Endothelial cell of umbilical vein (primary cell): Measurements from ENCODE around the gene RSKR. TPM values are rescaled to one million over a fixed set of nuclear protein-coding genes. Genes with fewer than 3 reads are reported as not detected.

ENCODE experiments used
- BruUV-seq: library from RNA; stranded (reverse); fragments of 400-500 nt; replicated peaks from 2 replicates; lab custom pipeline; 2021; lab: Mats Ljungman, UMichigan
- CTCF ChIA-PET: fragments of 300-600, 350-600 bp; sonication (Branson Sonifier 250); formaldehyde crosslinking; loops from one replicate; lab custom pipeline; 2021; ENCODE audit warnings: antibody characterized with exemption, inconsistent platforms; lab: Charles Lee
- POLR2A ChIA-PET: fragments of 300-600, 350-600 bp; sonication (Branson Sonifier 250); formaldehyde crosslinking; loops from one replicate; lab custom pipeline; 2021; ENCODE audit warnings: antibody characterized with exemption, inconsistent platforms; lab: Charles Lee
- DNase-seq: peaks from one replicate; pipeline ENCODE4 v3.0.0-alpha.2; 2011; ENCODE audit warnings: low read depth, low spot score
- FAIRE-seq: peaks from 2 replicates; lab custom pipeline; 2011; peaks lifted over from hg19 to GRCh38; lab: Jason Lieb, UNC
- H2AFZ ChIP-seq: 2 replicates; pipeline ENCODE4 v1.6.0; 2012; ENCODE audit warnings: low read depth, low read length, control low read depth, inconsistent platforms
- H3K27ac ChIP-seq: 2 replicates; pipeline ENCODE4 v1.5.1; 2011; ENCODE audit warnings: low read depth, mild to moderate bottlenecking, control low read depth, low read length, moderate library complexity; ENCODE audit not compliant: insufficient read depth
- H3K27me3 ChIP-seq, 2 experiments: 2 replicates each; pipeline versions ENCODE4 v1.6.0 to v1.6.1; 2011; ENCODE audit warnings: low read length in 2 of 2, mixed read lengths in 1 of 2; ENCODE audit not compliant: control insufficient read depth in 2 of 2, insufficient read depth in 2 of 2
- H3K36me3 ChIP-seq, 2 experiments: 2 replicates in 1 of 2; 3 replicates in 1 of 2; pipeline ENCODE4 v1.5.1; 2011; ENCODE audit warnings: low read length in 2 of 2, mild to moderate bottlenecking in 1 of 2, moderate library complexity in 1 of 2; ENCODE audit not compliant: control insufficient read depth in 2 of 2, insufficient read depth in 2 of 2; ENCODE audit errors: extremely low read depth in 1 of 2
- H3K4me1 ChIP-seq: 3 replicates; pipeline ENCODE4 v1.5.1; 2011; ENCODE audit warnings: mild to moderate bottlenecking, low read length; ENCODE audit not compliant: control insufficient read depth, insufficient read depth; ENCODE audit errors: extremely low read depth
- H3K4me2 ChIP-seq: 2 replicates; pipeline ENCODE4 v1.6.1; 2011; ENCODE audit warnings: low read length, control low read depth, mixed read lengths; ENCODE audit not compliant: insufficient read depth
- H3K4me3 ChIP-seq, 3 experiments: fragments of 200-600 bp in 1 of 3; sonication (generic), shearing (Covaris generic) in 1 of 3; replicated peaks in 1 of 3; 2 replicates each; pipeline ENCODE4 v1.5.1; 2011 to 2016; ENCODE audit warnings: control low read depth in 3 of 3, low read length in 3 of 3, mild to moderate bottlenecking in 2 of 3, inconsistent platforms in 1 of 3, low read depth in 1 of 3, moderate library complexity in 1 of 3; ENCODE audit not compliant: insufficient read depth in 1 of 3
- H3K79me2 ChIP-seq: 2 replicates; pipeline ENCODE4 v1.6.0; 2012; ENCODE audit warnings: low read length, inconsistent platforms; ENCODE audit not compliant: control insufficient read depth, insufficient read depth
- H3K9ac ChIP-seq: replicated peaks from 2 replicates; pipeline ENCODE3; 2011; ENCODE audit warnings: low read length, control low read depth; ENCODE audit not compliant: insufficient read depth; ENCODE audit errors: extremely low read depth
- H3K9me1 ChIP-seq: replicated peaks from 3 replicates; pipeline ENCODE4 v1.6.0; 2011; ENCODE audit warnings: mild to moderate bottlenecking, low read length; ENCODE audit not compliant: control insufficient read depth, insufficient read depth; ENCODE audit errors: extremely low read depth
- H3K9me3 ChIP-seq: replicated peaks from 2 replicates; pipeline ENCODE4 v1.5.1; 2012; ENCODE audit warnings: low read length, inconsistent platforms; ENCODE audit not compliant: control insufficient read depth, insufficient read depth
- H4K20me1 ChIP-seq: replicated peaks from 2 replicates; pipeline ENCODE3; 2011; ENCODE audit warnings: mild to moderate bottlenecking, low read length; ENCODE audit not compliant: control insufficient read depth, insufficient read depth; ENCODE audit errors: extremely low read depth
- CTCF ChIP-seq, 2 donors: IDR thresholded peaks; 1 replicate in 1 of 2; 2 replicates in 1 of 2; pipeline ENCODE4 v1.5.1; 2011; ENCODE audit warnings: low read length in 2 of 2, mild to moderate bottlenecking in 2 of 2, moderate library complexity in 2 of 2, control low read depth in 1 of 2, inconsistent platforms in 1 of 2, low read depth in 1 of 2; ENCODE audit not compliant: insufficient read depth in 1 of 2; ENCODE audit errors: extremely low read depth in 1 of 2
- EZH2 ChIP-seq: IDR thresholded peaks from 2 replicates; pipeline ENCODE4 v1.6.1; 2012; ENCODE audit warnings: borderline replicate concordance, low read depth, mild to moderate bottlenecking, moderate library complexity, low read length, inconsistent platforms; ENCODE audit not compliant: severe bottlenecking
- FOS ChIP-seq: IDR thresholded peaks from 2 replicates; pipeline ENCODE4 v1.6.1; 2011; ENCODE audit warnings: mild to moderate bottlenecking, low read length, moderate library complexity, borderline replicate concordance; ENCODE audit not compliant: insufficient read depth
- GATA2 ChIP-seq: IDR thresholded peaks from 2 replicates; pipeline ENCODE4 v1.7.0; 2011; ENCODE audit warnings: low read depth, mild to moderate bottlenecking, moderate library complexity, mixed read lengths, low read length; ENCODE audit not compliant: insufficient read length, insufficient read depth
- JUN ChIP-seq: IDR thresholded peaks from 2 replicates; pipeline ENCODE4 v1.6.1; 2011; ENCODE audit warnings: borderline replicate concordance, low read depth; ENCODE audit not compliant: insufficient read length, insufficient read depth
- MAX ChIP-seq: IDR thresholded peaks from 2 replicates; pipeline ENCODE4 v1.6.1; 2011; ENCODE audit not compliant: insufficient read depth, insufficient read length
- MYC ChIP-seq: IDR thresholded peaks from one replicate; pipeline ENCODE4 v1.6.1; 2011; ENCODE audit warnings: mild to moderate bottlenecking, low read depth, low read length
- POLR2A ChIP-seq: IDR thresholded peaks from 2 replicates; pipeline ENCODE4 v1.6.1; 2012; ENCODE audit warnings: low read depth, mild to moderate bottlenecking, control low read depth, low read length
- POLR2AphosphoS5 ChIP-seq: IDR thresholded peaks from 2 replicates; pipeline ENCODE4 v1.6.1; 2012; ENCODE audit warnings: low read depth, mild to moderate bottlenecking, control low read depth, low read length, moderate library complexity; ENCODE audit not compliant: insufficient read depth
- dilution Hi-C: fragments of 300-500 bp; cut with MboI; formaldehyde crosslinking; loops from one replicate; pipeline ENCODE4 v1.15.0; 2019; ENCODE audit warnings: low sequenced_read_pairs; ENCODE audit not compliant: extremely low pct_ligation_motif_present
- intact Hi-C: fragments of 100-400 bp; cut with micrococcal nuclease; formaldehyde crosslinking; loops from one replicate; pipeline ENCODE4 v1.10.0; 2022
- polyA plus RNA-seq, 4 experiments: library from polyadenylated mRNA; depleted of rRNA in 3 of 4; stranded (reverse) in 3 of 4; unstranded in 1 of 4; fragments of >200 nt; gene quantifications; 2 replicates each; pipeline versions ENCODE4 v1.2.1 to v1.2.3, GENCODE V29; 2011 to 2012; ENCODE audit warnings: missing spikeins in 1 of 4
- total RNA-seq: library from RNA; stranded (reverse); gene quantifications from 2 replicates; pipeline ENCODE4 v1.2.3, GENCODE V29; 2021

Gene RSKR
- total and polyA plus RNA-seq, 2 donors (not counting 3 experiments of a cell fraction or from before 2014, with no cell fraction given) = 10.0 to 19.9 TPM

- no peak overlapping the region for H3K4me2 ChIP-seq
- dilution Hi-C loops (no loop called here), intact Hi-C loops (no loop called here)
- ChIA-PET CTCF (no interaction called here), POLR2A (no interaction called here)
- H3K4me1 ChIP-seq = peaks cover 10% of the 10 kb centered on the region
- FAIRE-seq = no peak
- no peaks in the 10 kb centered on the region for H3K36me3 ChIP-seq
- no peak overlapping the region for H2AFZ ChIP-seq
- TF ChIP-seq JUN = no peak
- TF ChIP-seq FOS = no peak
- TF ChIP-seq MYC = no peak
- no peak for TF ChIP-seq EZH2
- H3K27ac ChIP-seq = no peak overlapping the region
- no peak overlapping the region for H3K9ac ChIP-seq
- no peaks in the 10 kb centered on the region for H3K9me1 ChIP-seq
- DNase-seq = no peak
- H4K20me1 ChIP-seq = no peaks in the 10 kb centered on the region
- no peak overlapping the region for H3K4me3 ChIP-seq
- no TSS peak for BruUV-seq
- no peaks in the 10 kb centered on the region for H3K9me3 ChIP-seq
- peaks cover 17% of the 10 kb centered on the region for H3K79me2 ChIP-seq
- no peaks in the 10 kb centered on the region for H3K27me3 ChIP-seq
These were observed 44.5 kb downstream of the RSKR start for GRCh38 chr17:28569446-28569845.

- H3K27ac ChIP-seq = no peak overlapping the region
- no TSS peak for BruUV-seq
- no peak for TF ChIP-seq JUN
- no peak for TF ChIP-seq GATA2
- no peak for TF ChIP-seq CTCF (IDR thresholded peaks at IDR 0.05; ENCODE audit: extremely low read depth in 1 of 2, insufficient read depth in 1 of 2, low read depth in 1 of 2, low read length in 2 of 2)
- TF ChIP-seq EZH2 = no peak
- no peak for TF ChIP-seq MYC
- no peak for TF ChIP-seq FOS
- no peak for TF ChIP-seq MAX
- TF ChIP-seq POLR2A = no peak
- TF ChIP-seq POLR2AphosphoS5 = no peak
- DNase-seq = no peak
- ChIA-PET CTCF (no interaction called here), POLR2A (no interaction called here)
- no peaks in the 10 kb centered on the region for H4K20me1 ChIP-seq
- FAIRE-seq = no peak
- peaks cover 17% of the 10 kb centered on the region for H3K79me2 ChIP-seq
- no peak overlapping the region for H3K4me2 ChIP-seq
- dilution Hi-C loops = no loop called here
- no peaks in the 10 kb centered on the region for H3K27me3 ChIP-seq
- peaks cover 10% of the 10 kb centered on the region for H3K4me1 ChIP-seq
- H3K9ac ChIP-seq = no peak overlapping the region
- peaks cover 0 to 5% of the 10 kb centered on the region in 2 experiments for H3K36me3 ChIP-seq
- intact Hi-C loops = no loop called here
- H2AFZ ChIP-seq = no peak overlapping the region
- H3K9me1 ChIP-seq = no peaks in the 10 kb centered on the region
- no peaks in the 10 kb centered on the region for H3K9me3 ChIP-seq
- H3K4me3 ChIP-seq = no peak overlapping the region
These were observed 46.4 kb downstream of the RSKR start for GRCh38 chr17:28567604-28568003.
